A172 (cell line): Measurements from ENCODE around the gene PCDHGC5. TPM values are rescaled to one million over a fixed set of nuclear protein-coding genes. Genes with fewer than 3 reads are reported as not detected.

Experiments
- DNase-seq: peaks from one replicate; pipeline ENCODE4 v3.0.0-alpha.2; 2015; ENCODE audit warnings: low spot score
- total RNA-seq: library from RNA; depleted of rRNA; stranded (reverse); fragments of >200 nt; shearing (Covaris generic); gene quantifications from 2 replicates; pipeline ENCODE4 v1.2.3, GENCODE V29; 2014

PCDHGC5 gene
- total RNA-seq, 1 experiment from 2014 or later = 3.7 TPM

DNA sequence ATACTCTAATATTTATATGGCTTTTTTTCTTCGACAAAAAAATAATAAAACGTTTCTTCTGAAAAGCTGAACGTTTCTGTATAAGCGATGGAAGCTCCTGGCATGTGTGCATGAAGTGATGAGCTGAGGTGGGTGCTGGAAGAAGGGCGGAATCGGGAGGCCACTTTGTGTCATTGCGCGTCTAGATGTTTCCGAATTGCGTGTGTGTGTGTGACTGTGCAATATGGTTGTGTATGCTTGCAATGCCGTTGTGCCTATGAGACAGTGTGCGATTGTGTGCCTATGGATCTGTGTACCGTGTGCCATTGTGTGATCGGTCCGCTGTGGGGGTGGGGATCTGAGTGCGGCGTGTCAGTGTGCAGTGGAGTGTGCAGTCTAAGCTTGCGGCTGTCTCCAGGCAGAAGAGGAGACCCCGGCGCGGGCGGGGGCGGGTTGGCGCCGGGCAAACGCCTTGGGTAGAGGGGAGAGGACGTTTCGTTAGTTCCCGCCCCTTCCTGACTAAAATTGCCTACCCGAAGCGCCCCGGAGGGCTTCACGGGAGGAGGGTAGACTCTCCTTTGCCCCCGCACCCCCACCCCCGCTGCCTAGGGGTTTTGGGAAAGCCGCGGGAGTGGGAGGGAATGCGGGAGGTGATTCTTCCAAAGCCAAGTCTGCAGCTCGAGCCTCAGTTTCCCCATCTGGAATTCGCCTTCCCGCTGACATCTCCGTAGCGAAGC is 24.2 kb downstream of the PCDHGC5 start:
- DNase-seq = no peak

DNA sequence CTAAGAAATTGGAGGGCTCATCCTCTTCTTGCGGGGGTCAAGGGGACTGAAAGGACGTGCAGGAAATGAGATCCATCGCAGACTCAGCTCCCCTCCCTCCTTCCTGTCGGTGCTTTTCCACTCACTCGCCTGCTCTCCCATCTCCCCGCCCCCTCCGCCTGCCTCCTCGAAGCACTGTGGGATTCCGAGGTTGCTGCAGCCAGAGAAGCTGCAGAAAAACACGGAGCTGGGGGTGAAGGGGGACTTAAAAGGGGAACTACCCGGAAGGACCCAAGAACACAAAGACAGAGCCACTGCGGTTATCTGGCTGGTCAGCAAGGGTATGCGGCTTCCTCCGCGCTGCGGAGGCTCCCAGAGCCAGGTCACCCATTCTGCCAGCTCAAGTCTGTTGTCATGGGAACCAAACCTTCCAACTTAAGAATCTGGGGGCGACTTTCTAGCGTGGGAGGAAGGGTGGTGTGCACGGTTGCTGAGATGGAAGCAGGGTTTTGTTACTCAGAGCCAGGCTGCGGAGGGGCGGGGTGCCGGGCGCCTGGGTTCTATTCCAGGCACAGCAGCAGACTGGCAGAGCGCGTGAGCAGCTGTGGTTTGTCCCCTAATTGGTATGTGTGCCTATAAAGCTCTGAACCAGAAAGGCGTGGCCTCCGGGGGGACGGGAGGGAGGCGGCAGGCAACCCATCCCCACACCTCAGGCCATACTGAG is 24.9 kb downstream of the PCDHGC5 start:
- DNase-seq = peak; percentile 94

DNA sequence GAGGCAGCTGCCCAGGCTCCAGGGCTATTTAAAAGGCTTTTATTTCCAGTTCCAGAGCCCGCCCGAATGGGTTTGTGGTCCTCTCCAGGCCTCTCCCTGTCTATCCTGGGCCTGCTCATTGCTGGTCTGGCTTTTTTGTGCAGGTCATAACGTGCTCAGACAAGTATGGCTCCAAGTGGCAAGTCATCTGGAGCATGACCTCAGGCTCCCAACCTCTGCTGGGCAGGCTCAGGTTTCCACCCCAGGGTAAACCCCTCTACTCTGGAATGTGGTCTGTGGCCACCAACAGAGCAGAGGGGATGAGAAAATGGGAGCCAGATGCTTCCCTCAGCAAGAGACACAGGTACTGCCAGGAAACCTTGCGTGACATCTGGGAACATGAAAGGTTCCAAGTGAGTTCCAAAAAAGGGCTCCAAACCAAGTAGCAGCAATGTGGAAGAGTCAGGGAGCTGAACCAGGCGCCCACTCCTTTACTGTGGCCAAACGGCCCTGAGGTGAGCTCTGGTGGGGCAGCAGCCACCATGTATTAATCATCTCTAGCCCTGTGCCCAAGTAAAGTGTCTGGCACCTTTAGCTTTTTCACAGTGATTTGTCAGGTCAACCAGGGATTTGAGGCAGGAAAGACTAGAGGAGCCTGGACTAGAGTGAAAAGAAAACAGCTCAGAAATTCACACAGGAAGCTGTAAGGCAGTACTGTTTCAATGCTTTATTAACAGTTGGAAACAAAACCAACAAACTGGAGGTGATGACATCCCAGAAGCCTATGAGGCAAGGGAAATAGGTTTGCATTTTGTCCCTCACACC is 25.7 kb downstream of the PCDHGC5 start:
- DNase-seq = peak; percentile 50

DNA sequence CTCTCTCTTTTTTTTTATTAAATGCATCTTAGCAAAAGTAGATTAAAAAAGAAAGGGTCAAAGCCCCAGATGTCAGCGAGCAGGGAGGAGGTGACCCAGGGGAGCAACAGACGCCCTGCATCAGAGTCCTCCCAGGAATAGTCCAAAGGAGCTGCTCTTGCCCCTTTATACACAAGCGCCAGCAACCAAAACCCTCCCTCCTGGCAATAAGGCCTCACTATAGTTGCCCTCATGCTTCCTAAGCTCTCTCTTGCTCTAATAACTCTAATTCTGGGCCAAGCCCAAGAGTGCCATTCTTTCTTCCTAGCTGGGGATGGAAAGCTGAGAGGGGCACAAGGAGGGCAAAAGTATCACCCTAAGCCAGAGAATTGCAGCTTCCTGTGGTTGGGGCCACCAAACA is 26.3 kb downstream of the PCDHGC5 start:
- no peak for DNase-seq

DNA sequence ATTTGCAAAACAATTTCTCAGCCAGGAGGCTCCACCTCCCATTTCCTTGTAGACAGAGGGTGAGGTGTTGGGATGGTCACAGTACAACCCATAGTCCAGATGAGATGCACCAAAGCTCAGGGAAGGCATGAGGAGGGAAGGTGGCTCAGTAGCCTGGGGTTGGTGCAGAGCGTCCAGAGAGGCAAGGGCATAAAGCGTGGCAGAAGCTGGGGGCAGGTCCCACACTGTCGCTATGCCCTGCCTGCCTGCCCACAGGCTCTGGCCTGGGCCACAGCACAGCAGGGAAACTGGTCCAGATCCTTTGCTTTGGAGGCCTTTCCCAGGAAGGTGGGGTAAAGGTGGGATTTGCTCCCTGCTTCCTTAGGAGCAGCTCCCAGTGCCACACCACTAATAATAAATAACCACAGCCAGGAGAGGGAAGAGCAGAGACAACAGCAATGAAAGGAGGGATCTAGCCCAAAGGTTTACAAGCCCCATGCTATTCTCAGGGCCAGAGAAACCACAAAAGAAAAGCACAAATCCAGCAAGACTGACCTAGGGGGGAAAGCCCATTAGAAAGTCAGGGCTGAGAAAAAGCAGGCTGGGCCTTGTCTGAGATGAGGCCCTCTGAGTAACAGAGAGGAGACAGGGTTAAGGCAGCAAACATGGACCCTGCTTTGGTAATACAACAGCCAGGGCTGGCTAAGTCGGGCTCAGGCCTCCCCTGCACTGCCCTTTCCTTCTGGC is 27.2 kb downstream of the PCDHGC5 start:
- no peak for DNase-seq

DNA sequence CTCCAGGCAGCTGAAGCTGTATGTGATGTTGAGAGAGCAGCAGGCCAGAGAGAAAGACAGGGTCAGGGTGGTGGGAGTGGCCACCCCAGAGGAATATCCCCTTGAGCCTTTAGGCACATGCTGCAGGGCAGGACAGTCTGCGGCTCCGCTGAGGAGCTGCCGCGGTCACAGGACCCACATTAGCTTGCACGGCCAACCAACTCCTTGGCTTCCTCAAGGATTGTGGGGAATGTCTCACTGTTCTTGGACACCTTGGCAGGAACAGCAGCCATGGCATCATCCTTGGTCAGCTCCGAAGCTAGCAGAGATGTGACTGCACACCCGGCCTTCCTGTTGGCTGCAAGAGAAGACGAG is 27.8 kb downstream of the PCDHGC5 start:
- no peak for DNase-seq

DNA sequence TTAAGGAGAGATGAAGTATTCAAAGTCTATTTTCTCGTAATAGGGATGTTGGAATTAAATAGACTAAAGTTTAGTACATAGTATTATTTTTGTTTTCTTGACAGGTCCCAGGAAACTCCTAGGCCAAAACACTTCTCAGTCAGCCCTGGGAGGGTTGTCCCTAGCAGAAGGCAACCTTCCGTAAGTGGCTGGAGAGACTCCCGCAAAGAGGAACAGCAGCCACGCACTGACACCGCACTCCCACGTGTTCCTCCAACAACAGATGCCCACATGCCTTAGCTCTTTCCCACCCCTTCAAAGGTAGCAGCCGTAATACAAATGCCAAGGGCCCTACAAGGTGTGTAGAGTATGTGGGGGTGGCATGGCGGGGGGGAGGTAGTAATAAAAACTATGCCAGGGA is 28.4 kb downstream of the PCDHGC5 start:
- no peak for DNase-seq

DNA sequence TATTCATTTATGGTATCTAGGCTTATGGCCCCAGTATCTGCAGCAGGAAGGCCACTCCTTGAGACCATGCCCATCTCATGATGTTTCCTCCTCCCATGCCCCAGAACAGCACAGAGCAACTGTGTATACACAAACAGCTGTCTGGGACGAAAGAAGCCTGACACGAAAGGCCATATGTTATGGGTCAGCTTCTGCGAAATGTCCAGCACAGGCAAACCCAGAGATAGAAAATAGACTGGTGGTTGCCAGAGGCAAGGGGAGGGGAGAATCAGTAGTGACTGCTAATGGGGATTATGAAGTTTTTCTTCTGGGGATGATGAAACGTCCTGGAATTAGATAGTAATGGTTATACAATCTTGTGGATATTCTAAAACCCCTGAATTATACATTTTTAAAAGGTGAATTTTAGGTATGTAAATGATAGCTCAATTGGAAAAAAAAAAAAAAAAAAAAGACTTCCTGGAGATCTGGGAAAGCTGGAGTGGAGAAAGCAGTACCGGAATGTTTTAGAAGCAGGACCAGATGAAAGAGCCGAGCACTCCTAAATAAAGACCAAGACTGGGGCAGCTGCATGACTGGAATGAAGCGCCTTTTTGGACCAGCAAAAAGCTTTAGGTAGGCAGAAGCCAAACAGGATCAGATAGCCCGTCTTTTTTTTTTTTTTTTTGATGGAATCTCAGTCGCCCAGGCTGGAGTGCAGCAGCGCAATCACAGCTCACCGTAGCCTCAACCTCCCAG is 29.2 kb downstream of the PCDHGC5 start:
- DNase-seq = no peak

DNA sequence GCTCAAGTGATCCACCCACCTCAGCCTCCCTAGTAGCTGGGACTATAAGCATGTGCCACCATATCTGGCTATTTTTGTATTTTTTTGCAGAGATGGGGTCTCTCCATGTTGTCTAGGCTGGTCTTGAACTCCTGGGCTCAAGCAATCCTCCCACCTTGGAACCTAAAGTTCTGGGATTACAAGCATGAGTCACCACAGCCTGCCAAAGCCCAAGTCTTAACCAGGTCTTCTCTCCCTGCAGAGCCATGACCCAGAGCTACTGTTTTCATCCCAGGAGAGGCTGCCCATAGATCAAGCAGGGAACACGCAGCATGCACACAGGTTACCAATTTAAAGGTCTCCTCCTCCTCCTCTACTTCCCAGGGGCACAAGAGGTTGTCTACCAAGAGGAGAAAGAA is 29.7 kb downstream of the PCDHGC5 start:
- DNase-seq = no peak

DNA sequence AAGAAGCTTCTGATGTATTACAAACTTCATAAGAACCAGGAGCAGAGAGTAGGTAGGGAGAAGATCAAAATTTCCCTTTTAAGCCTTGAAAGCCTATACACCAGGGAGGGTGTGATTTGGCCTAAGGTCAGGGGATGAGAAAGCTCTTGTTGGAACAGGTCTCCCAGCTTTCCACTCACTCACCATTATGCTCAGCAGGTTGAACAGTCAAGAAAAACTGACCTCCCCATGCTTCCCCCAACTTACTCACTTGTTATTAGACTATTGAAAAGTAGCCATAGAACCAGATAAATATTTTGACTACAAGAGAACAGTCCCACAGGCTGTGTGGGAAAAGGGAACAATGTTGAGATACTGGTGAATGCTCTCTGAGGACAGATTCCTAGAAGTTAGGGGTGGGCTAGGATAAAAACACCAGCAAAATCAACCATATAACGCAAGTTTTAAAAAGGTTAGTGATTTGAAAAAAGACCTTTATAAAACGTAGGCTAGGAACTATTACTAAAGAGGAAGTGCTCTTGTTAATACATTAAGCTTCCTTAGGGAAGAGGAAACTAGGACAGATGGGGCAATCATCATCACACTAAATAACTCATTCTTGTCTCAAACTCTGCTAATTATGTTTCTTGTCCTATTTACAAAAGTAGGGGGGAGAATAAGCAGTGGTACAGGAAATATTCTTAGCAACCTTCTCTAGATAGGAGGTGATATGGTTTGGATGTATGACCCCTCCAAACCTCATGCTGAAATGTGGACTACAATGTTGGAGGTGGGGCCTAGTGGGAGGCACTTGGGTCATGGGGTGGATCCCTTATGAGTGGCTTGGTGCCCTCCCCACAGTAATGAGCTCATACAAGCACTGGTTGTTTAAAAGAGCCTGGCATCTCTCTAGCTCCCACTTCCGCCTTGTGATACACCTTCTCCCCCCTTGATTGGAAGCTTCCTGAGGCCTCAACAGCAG is 31.0 kb downstream of the PCDHGC5 start:
- no peak for DNase-seq

DNA sequence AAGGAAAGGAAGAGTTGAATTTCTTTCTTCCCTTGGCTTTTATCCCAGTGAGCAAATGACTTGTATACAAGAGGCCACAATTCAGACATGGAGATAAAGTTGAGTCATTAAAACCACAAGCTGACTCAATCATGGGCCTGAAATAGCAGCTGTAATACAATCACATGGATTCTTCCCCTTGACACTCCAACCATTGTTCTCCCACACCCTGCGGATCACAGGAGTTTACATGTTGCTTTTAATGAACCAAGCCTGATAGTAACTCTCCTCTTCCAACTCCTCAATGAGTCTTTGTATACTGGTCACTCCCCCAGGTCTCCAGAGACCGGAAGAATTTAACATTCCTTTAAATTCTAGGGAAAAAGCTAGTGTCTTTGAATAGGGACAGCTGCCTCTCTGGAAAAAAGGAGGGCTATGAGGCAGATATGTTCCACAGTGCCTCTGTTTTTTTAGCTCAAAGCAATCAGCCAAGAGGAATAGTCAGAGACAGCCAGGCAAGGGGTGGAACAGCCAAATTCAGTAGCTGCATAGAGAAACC is 32.4 kb downstream of the PCDHGC5 start:
- peak; percentile 100 for DNase-seq

DNA sequence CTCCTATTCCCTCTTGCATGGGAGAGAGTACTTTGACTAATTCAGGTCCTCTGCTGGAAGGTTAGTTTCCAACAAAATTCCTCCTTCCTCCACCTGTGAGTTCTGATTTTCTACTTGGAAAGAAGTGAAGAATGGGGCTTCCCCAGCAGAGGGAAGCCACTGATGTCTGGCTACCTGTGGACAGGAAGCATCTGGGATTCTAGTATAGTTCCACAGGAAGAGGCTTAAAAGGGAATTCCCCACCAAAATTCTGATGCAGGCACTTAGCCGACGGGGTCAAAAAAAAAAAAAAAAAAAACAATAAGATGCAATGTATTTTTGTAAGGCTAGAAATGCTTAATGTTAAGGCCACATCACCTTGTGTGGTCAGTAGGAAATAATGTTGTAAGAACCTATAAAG is 33.4 kb downstream of the PCDHGC5 start:
- peak; percentile 53 for DNase-seq

DNA sequence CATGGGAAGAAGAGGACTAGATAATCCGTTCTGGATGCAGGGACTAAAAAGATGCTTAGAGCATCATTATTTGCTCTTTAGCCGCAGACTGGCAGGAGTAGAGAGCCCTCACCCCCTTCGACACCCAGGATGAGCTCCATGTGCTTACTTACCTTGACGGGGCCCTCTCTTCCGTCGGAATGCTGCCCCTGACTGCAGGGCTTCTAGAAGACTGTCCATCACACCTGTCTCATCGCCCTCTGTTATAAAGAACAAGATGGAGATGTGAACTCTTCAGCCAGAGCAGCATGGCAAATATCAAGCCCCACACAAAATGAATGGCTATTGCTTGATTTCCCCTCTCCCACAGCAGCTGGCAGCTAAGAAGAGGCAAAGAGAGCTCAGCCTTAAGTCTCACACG is 35.1 kb downstream of the PCDHGC5 start:
- no peak for DNase-seq

DNA sequence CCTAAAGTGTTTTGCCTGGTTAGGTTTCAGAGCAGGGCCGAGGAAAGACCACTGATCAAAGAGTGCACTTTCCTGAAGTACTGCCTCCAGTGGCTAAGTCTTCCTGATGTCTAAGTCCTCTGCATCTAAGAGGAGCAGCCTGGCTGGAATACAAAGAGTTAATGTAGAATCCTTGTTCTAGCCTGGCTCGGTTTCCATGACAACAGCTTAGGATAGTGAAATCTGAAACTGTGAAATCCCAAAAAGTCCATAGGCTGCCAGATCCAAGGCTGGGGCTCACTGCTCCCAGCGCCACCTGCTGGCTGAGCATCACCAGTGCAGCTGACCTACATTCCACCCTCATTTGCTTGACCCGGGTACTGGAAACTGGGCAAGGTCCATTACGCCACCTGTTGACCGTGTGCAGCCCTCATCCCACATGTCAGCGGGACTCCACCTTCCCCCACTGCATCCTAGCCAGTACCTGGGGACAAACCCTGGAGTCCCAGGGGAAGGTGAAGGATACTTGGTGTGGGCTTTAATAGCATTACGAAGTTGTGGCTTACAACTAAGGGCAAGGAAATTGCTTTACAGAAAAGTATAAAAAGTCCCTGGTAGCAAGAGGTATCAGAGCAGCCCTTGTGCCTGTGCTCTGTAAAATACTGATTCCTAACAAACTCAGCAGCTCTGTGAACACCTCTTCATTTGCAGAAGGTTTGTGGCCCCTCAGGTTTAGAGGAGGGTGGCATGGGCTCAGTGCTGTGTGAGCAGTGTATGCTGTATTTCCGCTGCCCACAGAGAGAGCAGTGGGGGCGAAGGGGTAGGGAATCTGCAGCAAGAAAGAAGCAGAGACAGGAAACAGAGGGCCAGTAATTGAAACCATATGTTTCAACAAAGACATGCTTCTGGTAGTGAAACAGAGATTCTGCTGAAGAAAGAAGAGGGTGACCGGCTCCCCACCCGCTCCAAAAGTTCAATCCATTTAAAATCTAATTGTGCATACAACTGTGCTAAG is 36.0 kb downstream of the PCDHGC5 start:
- DNase-seq = peak; percentile 97

DNA sequence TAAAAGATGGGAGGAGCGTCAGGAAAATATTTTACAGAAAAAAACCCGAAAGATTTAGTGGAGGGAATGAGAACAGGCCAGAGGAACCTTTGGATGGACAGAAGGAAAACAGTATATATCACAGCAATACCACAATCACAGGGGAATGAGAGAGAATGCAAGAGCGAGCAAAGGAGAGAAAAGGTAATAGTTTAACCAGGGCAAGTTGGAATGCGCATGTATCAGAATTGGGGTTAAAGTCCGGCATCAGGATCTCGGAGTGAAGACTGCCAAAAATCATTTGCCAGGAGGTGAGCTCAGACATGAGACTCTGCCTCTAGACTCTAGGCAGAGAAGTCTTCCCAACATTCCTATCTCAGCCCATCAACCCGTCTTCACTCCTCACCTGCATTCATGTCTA is 36.8 kb downstream of the PCDHGC5 start:
- no peak for DNase-seq

DNA sequence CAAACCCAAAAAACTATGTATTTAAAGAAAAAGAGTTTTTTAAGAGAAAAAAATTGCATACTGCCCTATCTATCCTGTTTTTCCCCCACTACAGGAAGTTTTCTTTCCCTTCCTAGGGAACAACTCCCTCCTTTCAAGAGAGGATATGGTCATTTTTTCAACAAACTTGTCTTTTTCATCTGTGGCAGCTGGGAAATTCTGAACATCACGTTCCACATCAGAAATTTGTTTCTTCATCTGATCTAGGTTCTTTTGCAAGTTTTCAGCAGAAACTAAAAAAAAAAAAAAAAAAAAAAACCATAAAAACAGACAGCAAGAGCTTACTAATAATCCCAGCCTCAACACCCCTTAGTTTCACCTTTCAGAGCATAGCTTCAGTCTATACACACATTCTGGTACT is 38.5 kb downstream of the PCDHGC5 start:
- DNase-seq = no peak

DNA sequence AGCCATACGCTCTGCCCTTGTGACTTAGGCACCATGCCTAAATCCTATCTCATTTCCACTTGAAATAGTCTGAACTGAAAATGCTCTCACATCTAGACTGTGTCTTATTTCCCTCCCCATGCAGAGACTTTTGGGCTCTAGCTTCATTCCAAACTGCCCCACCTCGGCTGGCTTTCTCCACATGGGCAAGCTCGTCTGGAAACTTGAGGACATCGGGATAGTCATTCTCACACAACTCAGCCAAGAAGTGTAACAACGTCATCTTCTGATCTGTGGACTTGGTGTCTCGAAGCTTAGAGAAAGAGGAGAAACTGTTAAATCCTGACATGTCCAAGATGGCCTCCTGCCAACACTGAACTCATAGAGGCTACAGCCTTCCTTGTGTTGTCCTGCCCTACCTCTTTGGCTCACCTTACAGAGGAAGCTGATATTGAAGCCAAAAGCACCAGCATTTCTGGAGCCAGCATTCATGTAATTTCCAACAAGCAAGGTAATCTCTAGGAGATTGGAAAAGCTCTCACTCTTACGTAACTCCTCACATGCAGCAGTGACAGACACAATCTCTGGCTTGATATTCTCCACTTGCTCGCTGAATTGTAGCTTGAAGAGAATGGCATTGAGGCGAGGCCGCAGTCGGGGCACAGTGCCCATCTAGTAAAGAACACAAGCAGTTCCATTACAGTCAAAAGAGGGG is 39.6 kb downstream of the PCDHGC5 start:
- no peak for DNase-seq

DNA sequence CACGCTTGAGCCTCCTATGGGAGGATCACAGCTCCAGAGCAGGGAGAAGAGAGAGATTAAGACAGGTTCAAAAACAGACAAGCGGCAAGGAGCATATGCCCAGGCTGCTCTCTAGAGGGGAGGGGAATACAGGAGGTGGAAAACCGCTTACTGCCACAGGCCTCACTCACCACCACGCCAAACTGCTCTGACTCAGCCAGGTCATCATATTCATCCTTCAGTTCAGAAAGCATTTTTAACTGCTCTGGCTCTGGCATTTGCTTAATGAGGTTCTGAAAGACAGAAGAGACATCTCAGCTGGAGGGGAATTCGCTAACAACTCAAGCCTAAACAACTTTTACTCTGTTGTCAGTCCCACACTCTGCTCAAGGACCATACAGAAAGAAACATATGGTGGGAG is 40.1 kb downstream of the PCDHGC5 start:
- DNase-seq = peak; percentile 46
